Activated CD4-positive, alpha-beta T cell treated with anti-CD3 and anti-CD28 coated beads for 48 hours (primary cell): ENCODE measurements around the gene CDYL2.
A peak's percentile ranks its signal among the peaks of the same experiment; 100 is the strongest.
"Not testable (repeated sequence)": the region's sequence is repeated elsewhere in the genome, so short reads cannot be mapped to it uniquely, and the experiment has no call there.

Source experiments
- DNase-seq: peaks from one replicate; pipeline ENCODE4 v3.0.0-alpha.2; 2020

Gene CDYL2

GRCh38 chr16:80742331-80742730, 62.1 kb downstream of the CDYL2 start:
- no peak for DNase-seq

- no peak for DNase-seq
Measured at GRCh38 chr16:80741724-80742123, 62.7 kb downstream of the CDYL2 start.

- peak; percentile 53 for DNase-seq
Measured at GRCh38 chr16:80739523-80739922, 64.9 kb downstream of the CDYL2 start.

GRCh38 chr16:80738521-80738920, 65.9 kb downstream of the CDYL2 start:
- no peak for DNase-seq

GRCh38 chr16:80735846-80736245, 68.6 kb downstream of the CDYL2 start:
- DNase-seq: no peak

GRCh38 chr16:80733407-80733806, 71.0 kb downstream of the CDYL2 start:
- DNase-seq: no peak

GRCh38 chr16:80731915-80732314, 72.5 kb downstream of the CDYL2 start:
- no peak for DNase-seq

- DNase-seq: not testable (repeated sequence)
Measured at GRCh38 chr16:80727066-80727763, 77.2 kb downstream of the CDYL2 start.

GRCh38 chr16:80725566-80726162, 78.7 kb downstream of the CDYL2 start:
- DNase-seq: no peak

GRCh38 chr16:80723981-80724380, 80.4 kb downstream of the CDYL2 start:
- DNase-seq: no peak

- DNase-seq: no peak
Measured at GRCh38 chr16:80723091-80723490, 81.3 kb downstream of the CDYL2 start.

GRCh38 chr16:80720804-80721371, 83.5 kb downstream of the CDYL2 start:
- no peak for DNase-seq

- peak; percentile 15 for DNase-seq
Measured at GRCh38 chr16:80719573-80719972, 84.8 kb downstream of the CDYL2 start.

GRCh38 chr16:80718480-80719220, 85.7 kb downstream of the CDYL2 start:
- DNase-seq: no peak

GRCh38 chr16:80717611-80718010, 86.8 kb downstream of the CDYL2 start:
- DNase-seq: no peak

- DNase-seq: no peak
Measured at GRCh38 chr16:80716564-80717139, 87.7 kb downstream of the CDYL2 start.

GRCh38 chr16:80711406-80711805, 93.0 kb downstream of the CDYL2 start:
- DNase-seq: no peak

GRCh38 chr16:80710918-80711317, 93.5 kb downstream of the CDYL2 start:
- no peak for DNase-seq

GRCh38 chr16:80708823-80709222, 95.6 kb downstream of the CDYL2 start:
- DNase-seq: no peak

- DNase-seq: no peak
Measured at GRCh38 chr16:80707686-80708085, 96.7 kb downstream of the CDYL2 start.

- DNase-seq: no peak
Measured at GRCh38 chr16:80705596-80705995, 98.8 kb downstream of the CDYL2 start.

- DNase-seq: no peak
Measured at GRCh38 chr16:80704751-80705505, 99.5 kb downstream of the CDYL2 start.
